Measurements from ENCODE around the gene USF3.

Gene USF3

GRCh38 chr3:113696658-113697499 is 437 bp upstream of the USF3 start:
- DNase-seq = peak; percentile 99

GRCh38 chr3:113695431-113695785 is 1.0 kb downstream of the USF3 start:
- DNase-seq = no peak

GRCh38 chr3:113690482-113690881 is 6.0 kb downstream of the USF3 start:
- DNase-seq = no peak

- no peak for DNase-seq
Measured at GRCh38 chr3:113685956-113686721, 10.3 kb downstream of the USF3 start.

GRCh38 chr3:113685124-113685523 is 11.3 kb downstream of the USF3 start:
- no peak for DNase-seq

- DNase-seq = no peak
Measured at GRCh38 chr3:113684271-113684819, 12.1 kb downstream of the USF3 start.

GRCh38 chr3:113678773-113679172 is 17.7 kb downstream of the USF3 start:
- no peak for DNase-seq

- no peak for DNase-seq
Measured at GRCh38 chr3:113677737-113678136, 18.7 kb downstream of the USF3 start.

GRCh38 chr3:113676261-113676660 is 20.2 kb downstream of the USF3 start:
- DNase-seq = no peak

GRCh38 chr3:113673593-113673992 is 22.8 kb downstream of the USF3 start:
- no peak for DNase-seq

GRCh38 chr3:113668015-113668414 is 28.4 kb downstream of the USF3 start:
- DNase-seq = no peak

- DNase-seq = no peak
Measured at GRCh38 chr3:113664523-113665094, 31.8 kb downstream of the USF3 start.

- DNase-seq = no peak
Measured at GRCh38 chr3:113663761-113664160, 32.7 kb downstream of the USF3 start.

- DNase-seq = no peak
Measured at GRCh38 chr3:113663324-113663750, 33.1 kb downstream of the USF3 start.

GRCh38 chr3:113662824-113663223 is 33.6 kb downstream of the USF3 start:
- no peak for DNase-seq

- DNase-seq = no peak
Measured at GRCh38 chr3:113660896-113661295, 35.5 kb downstream of the USF3 start.

- DNase-seq = no peak
Measured at GRCh38 chr3:113660458-113660857, 36.0 kb downstream of the USF3 start.

GRCh38 chr3:113659996-113660395 is 36.4 kb downstream of the USF3 start:
- no peak for DNase-seq

GRCh38 chr3:113659101-113659541 is 37.3 kb downstream of the USF3 start:
- DNase-seq = peak; percentile 81

GRCh38 chr3:113658107-113658506 is 38.3 kb downstream of the USF3 start:
- DNase-seq = no peak

GRCh38 chr3:113654851-113655250 is 41.6 kb downstream of the USF3 start:
- no peak for DNase-seq

GRCh38 chr3:113654310-113654709 is 42.1 kb downstream of the USF3 start:
- DNase-seq = no peak

GRCh38 chr3:113649174-113649845 is 47.1 kb downstream of the USF3 start:
- DNase-seq = no peak
